Measurements from ENCODE around the gene PSME3IP1. TPM values are rescaled to one million over a fixed set of nuclear protein-coding genes. Genes with fewer than 3 reads are reported as not detected.
"Not testable (repeated sequence)": the region's sequence is repeated elsewhere in the genome, so short reads cannot be mapped to it uniquely, and the experiment has no call there.

Gene PSME3IP1
- total RNA-seq, 2 donors from 2014 or later, result 109 to 118 TPM

DNA sequence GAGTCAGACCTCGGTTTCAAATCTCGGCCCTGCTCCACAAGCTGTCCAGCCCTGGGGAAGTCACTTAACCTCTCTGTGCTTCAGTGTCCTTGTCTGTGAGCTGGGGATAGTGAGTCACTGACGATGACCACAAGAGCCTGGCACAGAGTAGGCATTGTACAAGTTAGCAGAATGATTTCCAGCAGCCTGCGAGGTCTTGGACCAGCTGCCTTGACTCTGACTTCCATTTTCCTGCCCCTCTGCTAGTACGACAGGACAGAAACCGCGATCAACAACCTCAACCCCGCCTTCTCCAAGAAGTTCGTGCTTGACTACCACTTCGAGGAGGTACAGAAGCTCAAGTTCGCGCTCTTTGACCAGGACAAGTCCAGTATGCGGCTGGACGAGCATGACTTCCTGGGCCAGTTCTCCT is 72.8 kb downstream of the PSME3IP1 start:
- Mint-ChIP-seq H3K27ac (no peak overlapping the region), H3K4me3 (no peak overlapping the region), H3K27me3 (no peaks in the 10 kb centered on the region), H3K4me1 (peaks cover 4% of the 10 kb centered on the region), H3K36me3 (ENCODE audit: low read depth) (peaks cover 5% of the 10 kb centered on the region)
- ATAC-seq (no peak), DNase-seq (no peak)
- no peaks in the 10 kb centered on the region for H3K9me3 ChIP-seq (ENCODE audit: control insufficient read depth, low read length, poor library complexity, severe bottlenecking)

DNA sequence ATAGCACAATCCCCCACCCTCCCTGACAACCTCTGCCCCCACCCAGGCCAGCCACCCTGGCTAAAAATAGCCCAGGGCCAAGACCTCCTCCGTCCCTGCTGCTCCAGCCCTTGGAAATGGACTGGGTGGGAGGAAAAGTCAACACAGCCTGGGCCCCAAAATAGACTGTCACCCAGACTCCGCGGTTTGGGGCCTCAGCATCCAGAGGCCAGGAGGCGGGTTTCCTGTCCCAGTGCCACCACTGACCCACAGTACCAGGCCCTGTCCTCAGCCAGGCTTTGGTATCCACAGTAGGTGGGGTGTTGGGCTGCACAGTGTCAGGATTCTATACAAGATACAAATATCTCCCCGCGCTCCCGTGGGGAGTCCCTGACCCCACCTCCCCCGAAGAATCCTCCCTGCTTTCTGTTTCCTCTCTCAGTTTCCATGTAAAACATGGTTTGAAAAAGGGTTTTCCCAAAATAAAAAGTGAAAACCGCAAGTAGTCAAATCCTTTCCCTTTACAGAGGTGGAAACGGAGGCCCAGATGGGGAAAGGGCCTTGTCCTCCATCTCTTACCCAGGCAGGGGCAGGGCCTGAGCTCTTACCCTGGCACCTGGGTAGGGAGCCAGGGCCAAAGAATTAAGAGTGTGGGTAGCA is 73.3 kb downstream of the PSME3IP1 start:
- Mint-ChIP-seq H3K27me3 (no peaks in the 10 kb centered on the region), H3K27ac (no peak overlapping the region), H3K36me3 (ENCODE audit: low read depth) (peaks cover 5% of the 10 kb centered on the region), H3K4me3 (no peak overlapping the region), H3K4me1 (peaks cover 4% of the 10 kb centered on the region)
- DNase-seq (no peak), ATAC-seq (no peak)
- no peaks in the 10 kb centered on the region for H3K9me3 ChIP-seq (ENCODE audit: control insufficient read depth, low read length, poor library complexity, severe bottlenecking)

DNA sequence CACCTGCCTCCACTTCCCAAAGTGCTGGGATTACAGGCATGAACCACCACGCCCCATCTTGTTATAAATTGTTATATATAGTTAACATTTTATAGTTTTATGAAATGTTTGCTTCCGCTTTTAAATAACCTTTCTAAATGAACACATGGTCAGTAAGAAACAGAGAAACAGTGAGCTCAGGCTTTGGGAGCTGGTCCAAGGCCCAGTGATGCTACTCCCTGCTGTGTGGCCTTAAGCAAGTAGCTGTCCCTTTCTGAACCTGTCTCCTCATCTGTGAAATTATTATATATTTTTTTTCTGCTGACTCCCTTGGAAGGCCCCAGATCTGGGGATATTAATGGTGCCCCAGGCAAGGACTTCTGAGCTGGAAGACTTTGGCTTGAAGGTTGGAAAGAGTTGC is 74.4 kb downstream of the PSME3IP1 start:
- H3K27me3 Mint-ChIP-seq, result no peaks in the 10 kb centered on the region
- H3K27ac Mint-ChIP-seq, result no peak overlapping the region
- H3K4me3 Mint-ChIP-seq, result no peak overlapping the region
- peaks cover 5% of the 10 kb centered on the region for H3K36me3 Mint-ChIP-seq (ENCODE audit: low read depth)
- H3K4me1 Mint-ChIP-seq, result peaks cover 4% of the 10 kb centered on the region
- no peaks in the 10 kb centered on the region for H3K9me3 ChIP-seq (ENCODE audit: control insufficient read depth, low read length, poor library complexity, severe bottlenecking)
- no peak for ATAC-seq
- DNase-seq, result no peak

DNA sequence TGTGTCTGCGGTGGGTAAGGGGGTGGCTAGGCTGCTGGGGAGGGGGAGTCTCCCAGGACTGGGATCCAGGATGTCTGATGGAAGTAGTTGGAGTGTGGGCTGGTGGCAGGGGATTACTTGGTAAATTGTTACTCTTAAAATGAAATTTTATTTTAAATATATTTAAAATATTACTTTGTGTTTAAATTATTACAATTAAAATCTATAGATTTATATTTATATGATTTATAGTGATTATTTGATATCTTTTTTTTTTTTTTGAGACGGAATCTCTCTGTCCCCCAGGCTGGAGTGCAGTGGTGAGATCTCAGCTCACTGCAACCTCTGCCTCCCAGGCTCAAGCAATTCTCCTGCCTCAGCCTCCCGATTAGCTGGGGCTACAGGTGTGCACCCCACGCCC is 74.9 kb downstream of the PSME3IP1 start:
- Mint-ChIP-seq H3K4me1 (peaks cover 3% of the 10 kb centered on the region), H3K27me3 (no peaks in the 10 kb centered on the region), H3K36me3 (ENCODE audit: low read depth) (peaks cover 2% of the 10 kb centered on the region), H3K27ac (no peak overlapping the region), H3K4me3 (no peak overlapping the region)
- no peak for ATAC-seq
- DNase-seq, result no peak
- no peaks in the 10 kb centered on the region for H3K9me3 ChIP-seq (ENCODE audit: control insufficient read depth, low read length, poor library complexity, severe bottlenecking)

- H3K9me3 ChIP-seq (ENCODE audit: control insufficient read depth, low read length, poor library complexity, severe bottlenecking); H3K4me1 Mint-ChIP-seq; H3K27ac Mint-ChIP-seq; DNase-seq; H3K27me3 Mint-ChIP-seq; H3K4me3 Mint-ChIP-seq; ATAC-seq; H3K36me3 Mint-ChIP-seq (ENCODE audit: low read depth): not testable (repeated sequence)
These were observed 76.4 kb downstream of the PSME3IP1 start for GRCh38 chr16:57109259-57110105.

DNA sequence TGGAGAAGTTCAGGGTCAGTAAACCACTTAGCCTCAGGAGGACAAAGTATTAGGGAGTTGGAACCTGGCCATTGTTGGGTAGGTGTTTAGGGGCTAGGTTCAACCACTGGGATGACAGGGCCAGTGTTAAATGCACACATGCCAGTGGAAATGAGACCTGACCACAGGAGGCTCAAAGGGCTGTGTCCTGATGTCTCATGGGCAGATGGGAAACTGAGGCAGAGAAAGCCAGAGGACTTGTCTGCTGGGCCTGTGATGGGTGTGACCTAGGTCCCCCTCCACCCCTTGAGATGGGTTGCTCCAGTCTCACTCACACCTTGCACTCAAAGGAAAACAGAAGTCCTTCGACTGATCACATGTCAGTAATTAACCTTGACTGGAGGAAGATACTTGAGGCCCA is 77.4 kb downstream of the PSME3IP1 start:
- H3K9me3 ChIP-seq (ENCODE audit: control insufficient read depth, low read length, poor library complexity, severe bottlenecking), result no peaks in the 10 kb centered on the region
- H3K36me3 Mint-ChIP-seq (ENCODE audit: low read depth), result peaks cover 2% of the 10 kb centered on the region
- H3K27me3 Mint-ChIP-seq, result no peaks in the 10 kb centered on the region
- ATAC-seq (no peak), DNase-seq (no peak)
- H3K4me3 Mint-ChIP-seq, result no peak overlapping the region
- H3K27ac Mint-ChIP-seq, result no peak overlapping the region
- peaks cover 11% of the 10 kb centered on the region for H3K4me1 Mint-ChIP-seq

DNA sequence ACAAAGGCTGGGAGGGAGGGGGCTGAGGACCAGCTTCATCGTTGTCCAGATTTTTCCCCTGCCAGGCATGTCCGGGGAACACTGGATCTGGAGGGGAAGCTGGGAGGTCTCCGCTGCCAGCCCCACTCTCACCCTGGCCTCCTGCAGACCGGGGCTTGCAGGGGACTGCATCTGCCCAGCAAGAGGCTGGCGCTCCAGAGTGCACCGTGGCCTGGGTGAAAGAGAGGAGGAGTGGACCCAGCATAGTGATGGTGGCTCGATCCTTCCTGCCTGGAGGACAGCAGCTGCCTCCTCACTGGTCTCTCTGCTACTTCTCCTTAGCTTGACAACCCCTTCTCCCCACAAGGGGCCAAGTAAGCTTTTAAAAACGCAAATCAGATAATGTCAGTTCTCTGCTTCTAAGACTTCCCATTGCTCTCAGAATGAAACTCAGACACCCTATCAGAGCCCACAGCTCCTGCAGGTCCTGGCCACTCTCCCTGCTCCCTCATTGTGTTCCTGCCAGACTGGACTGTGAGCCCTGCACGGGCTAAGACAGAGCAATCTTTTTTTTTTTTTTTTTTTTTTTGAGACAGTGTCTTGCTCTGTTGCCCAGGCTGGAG is 78.4 kb downstream of the PSME3IP1 start:
- ATAC-seq (no peak), DNase-seq (no peak)
- H3K9me3 ChIP-seq (ENCODE audit: control insufficient read depth, low read length, poor library complexity, severe bottlenecking), result no peaks in the 10 kb centered on the region
- Mint-ChIP-seq H3K36me3 (ENCODE audit: low read depth) (peaks cover 2% of the 10 kb centered on the region), H3K27ac (no peak overlapping the region), H3K4me1 (peaks cover 11% of the 10 kb centered on the region), H3K27me3 (no peaks in the 10 kb centered on the region), H3K4me3 (no peak overlapping the region)

- H3K9me3 ChIP-seq (ENCODE audit: control insufficient read depth, low read length, poor library complexity, severe bottlenecking), result no peaks in the 10 kb centered on the region
- Mint-ChIP-seq H3K27me3 (no peaks in the 10 kb centered on the region), H3K36me3 (ENCODE audit: low read depth) (peaks cover 2% of the 10 kb centered on the region), H3K4me3 (no peak overlapping the region), H3K4me1 (peaks cover 11% of the 10 kb centered on the region), H3K27ac (peak overlapping the region; percentile 72)
- no peak for ATAC-seq
- DNase-seq, result no peak
These were observed 79.1 kb downstream of the PSME3IP1 start for GRCh38 chr16:57106767-57107166.

DNA sequence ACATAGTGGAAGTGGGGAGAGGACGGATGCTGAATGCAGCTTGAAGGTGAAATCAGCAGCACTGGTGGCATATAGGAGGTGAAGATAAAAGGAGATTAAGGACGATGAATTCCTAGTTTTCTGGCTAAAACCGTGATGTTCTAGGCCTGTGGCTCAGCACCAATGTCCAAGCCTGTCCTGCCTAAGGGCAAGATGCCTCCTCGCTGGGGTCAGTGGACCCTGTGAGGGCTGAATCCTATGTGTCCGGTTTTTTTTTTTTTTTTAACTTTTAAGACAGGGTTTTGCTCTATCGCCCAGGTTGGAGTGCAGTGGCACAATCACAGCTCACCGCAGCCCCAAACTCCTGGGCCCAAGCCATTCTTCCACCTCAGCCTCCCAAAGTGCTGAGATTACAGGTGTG is 80.7 kb downstream of the PSME3IP1 start:
- Mint-ChIP-seq H3K4me1 (peaks cover 14% of the 10 kb centered on the region), H3K27ac (peak overlapping the region; percentile 82), H3K27me3 (no peaks in the 10 kb centered on the region), H3K4me3 (no peak overlapping the region), H3K36me3 (ENCODE audit: low read depth) (peaks cover 2% of the 10 kb centered on the region)
- H3K9me3 ChIP-seq (ENCODE audit: control insufficient read depth, low read length, poor library complexity, severe bottlenecking), result no peaks in the 10 kb centered on the region
- ATAC-seq, result no peak
- no peak for DNase-seq

DNA sequence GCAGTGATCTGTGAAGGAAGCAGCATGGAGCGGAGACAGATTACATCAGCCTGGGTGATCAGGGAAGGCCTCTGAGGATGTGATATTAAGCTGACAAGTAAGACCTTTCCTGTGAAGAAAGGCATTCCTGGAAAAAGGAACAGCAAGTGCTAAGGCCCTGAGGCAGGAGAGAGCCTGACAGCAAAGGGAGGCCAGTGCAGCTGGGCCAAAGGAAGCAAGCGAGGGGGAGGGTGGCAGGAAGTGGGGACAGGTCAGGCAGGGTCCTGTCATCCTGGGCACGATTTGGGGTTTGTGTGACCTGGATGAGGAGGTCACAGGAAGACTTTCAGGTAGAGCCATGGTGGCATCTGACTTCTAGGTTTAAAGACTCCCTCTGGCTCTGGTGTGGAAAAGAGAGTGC is 81.1 kb downstream of the PSME3IP1 start:
- no peak for ATAC-seq
- H3K9me3 ChIP-seq (ENCODE audit: control insufficient read depth, low read length, poor library complexity, severe bottlenecking), result no peaks in the 10 kb centered on the region
- Mint-ChIP-seq H3K36me3 (ENCODE audit: low read depth) (peaks cover 2% of the 10 kb centered on the region), H3K4me3 (no peak overlapping the region), H3K4me1 (peaks cover 15% of the 10 kb centered on the region), H3K27me3 (no peaks in the 10 kb centered on the region), H3K27ac (peak overlapping the region; percentile 82)
- DNase-seq, result no peak

- peaks cover 15% of the 10 kb centered on the region for H3K4me1 Mint-ChIP-seq
- H3K27me3 Mint-ChIP-seq, result no peaks in the 10 kb centered on the region
- no peak for DNase-seq
- no peaks in the 10 kb centered on the region for H3K9me3 ChIP-seq (ENCODE audit: control insufficient read depth, low read length, poor library complexity, severe bottlenecking)
- ATAC-seq, result no peak
- H3K4me3 Mint-ChIP-seq, result no peak overlapping the region
- H3K27ac Mint-ChIP-seq, result peak overlapping the region; percentile 82
- no peaks in the 10 kb centered on the region for H3K36me3 Mint-ChIP-seq (ENCODE audit: low read depth)
These were observed 82.7 kb downstream of the PSME3IP1 start for GRCh38 chr16:57102888-57103851.
